ENCODE results near the gene ZNF420. TPM values are rescaled to one million over a fixed set of nuclear protein-coding genes. Genes with fewer than 3 reads are reported as not detected.
"Not testable (repeated sequence)": the region's sequence is repeated elsewhere in the genome, so short reads cannot be mapped to it uniquely, and the experiment has no call there.

The ZNF420 gene
- total and polyA plus RNA-seq, 2 experiments from 2014 or later, result 8.3 to 10.3 TPM

DNA sequence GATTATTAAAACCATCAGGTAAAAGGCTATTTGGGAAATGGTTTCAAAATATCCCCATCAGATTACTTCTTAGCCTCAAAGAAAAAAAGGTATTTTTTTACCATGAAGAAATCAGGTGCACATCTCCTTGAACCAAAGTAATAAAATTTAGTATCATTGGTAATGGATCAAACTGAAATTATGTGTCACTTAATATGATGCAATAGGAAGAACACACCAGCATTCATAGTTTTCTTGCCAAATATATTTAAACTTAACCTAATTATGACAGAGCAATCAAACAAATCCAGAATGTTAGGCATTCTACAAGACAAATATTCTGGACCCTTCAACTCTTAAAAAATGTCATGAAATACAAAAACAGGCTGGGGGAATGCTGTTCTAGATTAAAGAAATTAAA, 4.1 kb upstream of the ZNF420 start:
- peaks cover under 1% of the 10 kb centered on the region for H3K4me1 ChIP-seq (ENCODE audit: low read depth)
- no peak overlapping the region for H3K27ac ChIP-seq
- no peaks in the 10 kb centered on the region for H3K36me3 ChIP-seq
- H3K9me3 ChIP-seq (ENCODE audit: low read depth), result no peaks in the 10 kb centered on the region
- no peak for DNase-seq (ENCODE audit: low read depth in 1 of 2, low spot score in 1 of 2)
- TF ChIP-seq, protein P1, sequence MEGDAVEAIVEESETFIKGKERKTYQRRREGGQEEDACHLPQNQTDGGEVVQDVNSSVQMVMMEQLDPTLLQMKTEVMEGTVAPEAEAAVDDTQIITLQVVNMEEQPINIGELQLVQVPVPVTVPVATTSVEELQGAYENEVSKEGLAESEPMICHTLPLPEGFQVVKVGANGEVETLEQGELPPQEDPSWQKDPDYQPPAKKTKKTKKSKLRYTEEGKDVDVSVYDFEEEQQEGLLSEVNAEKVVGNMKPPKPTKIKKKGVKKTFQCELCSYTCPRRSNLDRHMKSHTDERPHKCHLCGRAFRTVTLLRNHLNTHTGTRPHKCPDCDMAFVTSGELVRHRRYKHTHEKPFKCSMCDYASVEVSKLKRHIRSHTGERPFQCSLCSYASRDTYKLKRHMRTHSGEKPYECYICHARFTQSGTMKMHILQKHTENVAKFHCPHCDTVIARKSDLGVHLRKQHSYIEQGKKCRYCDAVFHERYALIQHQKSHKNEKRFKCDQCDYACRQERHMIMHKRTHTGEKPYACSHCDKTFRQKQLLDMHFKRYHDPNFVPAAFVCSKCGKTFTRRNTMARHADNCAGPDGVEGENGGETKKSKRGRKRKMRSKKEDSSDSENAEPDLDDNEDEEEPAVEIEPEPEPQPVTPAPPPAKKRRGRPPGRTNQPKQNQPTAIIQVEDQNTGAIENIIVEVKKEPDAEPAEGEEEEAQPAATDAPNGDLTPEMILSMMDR (IDR thresholded peaks at IDR 0.05; ENCODE audit: low read depth, low read length), result no peak
- H3K4me3 ChIP-seq, result no peak overlapping the region
- peaks cover 3% of the 10 kb centered on the region for H3K27me3 ChIP-seq

DNA sequence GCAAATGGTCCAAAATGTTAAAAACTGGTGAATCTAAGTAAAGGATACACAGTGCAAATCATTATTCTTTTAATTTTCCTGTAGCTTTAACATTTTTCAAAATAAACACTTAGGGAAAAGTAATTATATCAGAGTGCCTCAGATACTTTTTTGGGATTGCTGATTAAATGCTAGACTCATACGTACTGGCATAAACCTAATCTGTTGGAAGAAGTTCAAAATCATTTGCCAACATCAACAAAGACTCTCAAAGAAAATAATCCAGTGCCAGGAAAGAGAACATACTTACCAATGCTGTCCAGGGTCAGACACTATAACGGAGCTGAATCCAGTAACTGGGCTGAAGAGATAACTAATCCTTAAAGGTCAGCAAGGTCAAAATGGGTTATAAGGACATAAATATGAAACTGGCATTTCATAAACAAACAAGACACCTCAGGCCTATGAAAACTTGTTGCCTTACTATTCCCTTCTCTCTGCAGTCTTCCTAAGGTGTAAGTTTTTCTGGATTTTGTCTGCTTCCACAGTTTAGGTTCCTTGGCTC, 3.3 kb upstream of the ZNF420 start:
- TF ChIP-seq, protein P1 (IDR thresholded peaks at IDR 0.05; ENCODE audit: low read depth, low read length), result no peak
- Histone ChIP-seq H3K27me3 (peaks cover 3% of the 10 kb centered on the region), H3K4me3 (no peak overlapping the region), H3K27ac (no peak overlapping the region), H3K9me3 (ENCODE audit: low read depth) (no peaks in the 10 kb centered on the region), H3K36me3 (no peaks in the 10 kb centered on the region), H3K4me1 (ENCODE audit: low read depth) (peaks cover 4% of the 10 kb centered on the region)
- DNase-seq (ENCODE audit: low read depth in 1 of 2, low spot score in 1 of 2), result no peak

GRCh38 chr19:37076524-37076923, 1.7 kb upstream of the ZNF420 start:
- not testable (repeated sequence) for H3K4me3 ChIP-seq; H3K27me3 ChIP-seq; DNase-seq (ENCODE audit: low read depth in 1 of 2, low spot score in 1 of 2); H3K9me3 ChIP-seq (ENCODE audit: low read depth); H3K36me3 ChIP-seq; H3K27ac ChIP-seq; H3K4me1 ChIP-seq (ENCODE audit: low read depth)

- DNase-seq (ENCODE audit: low read depth in 1 of 2, low spot score in 1 of 2), result no peak
- Histone ChIP-seq H3K9me3 (ENCODE audit: low read depth) (no peaks in the 10 kb centered on the region), H3K4me1 (ENCODE audit: low read depth) (peaks cover 4% of the 10 kb centered on the region), H3K36me3 (no peaks in the 10 kb centered on the region), H3K27ac (peak overlapping the region; percentile 74), H3K27me3 (peaks cover 3% of the 10 kb centered on the region), H3K4me3 (peak overlapping the region; percentile 82)
- TF ChIP-seq, protein P1 (IDR thresholded peaks at IDR 0.05; ENCODE audit: low read depth, low read length), result no peak
Observed at GRCh38 chr19:37077501-37077933, 716 bp upstream of the ZNF420 start.

GRCh38 chr19:37078717-37079032, 442 bp downstream of the ZNF420 start:
- Histone ChIP-seq H3K36me3 (no peaks in the 10 kb centered on the region), H3K4me1 (ENCODE audit: low read depth) (peaks cover 4% of the 10 kb centered on the region), H3K4me3 (peak overlapping the region; percentile 82), H3K27ac (peak overlapping the region; percentile 42), H3K27me3 (peaks cover 3% of the 10 kb centered on the region), H3K9me3 (ENCODE audit: low read depth) (no peaks in the 10 kb centered on the region)
- no peak for DNase-seq (ENCODE audit: low read depth in 1 of 2, low spot score in 1 of 2)
- TF ChIP-seq, protein P1 (IDR thresholded peaks at IDR 0.05; ENCODE audit: low read depth, low read length), result no peak

DNA sequence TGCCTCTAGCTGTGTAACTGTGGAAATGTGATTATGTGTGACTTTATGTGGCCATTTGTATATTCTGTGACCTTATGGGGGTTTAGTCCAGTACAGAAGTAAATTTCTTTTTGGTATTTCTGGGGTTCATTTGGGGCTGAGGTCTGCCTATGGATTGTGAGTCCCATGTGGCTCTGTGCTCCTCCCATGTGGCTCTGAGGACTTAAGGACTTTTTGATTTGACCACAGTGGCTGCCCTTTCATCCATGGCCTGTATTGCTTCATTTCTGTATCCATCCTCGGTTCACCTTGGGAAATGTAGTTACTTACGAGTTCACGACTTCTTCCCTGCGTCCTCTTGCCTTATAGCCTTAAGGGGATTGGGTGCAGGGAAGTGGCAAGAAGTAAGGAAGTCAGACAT, 1.0 kb downstream of the ZNF420 start:
- Histone ChIP-seq H3K4me3 (peak overlapping the region; percentile 82), H3K36me3 (no peaks in the 10 kb centered on the region), H3K27ac (no peak overlapping the region), H3K27me3 (peaks cover 3% of the 10 kb centered on the region), H3K4me1 (ENCODE audit: low read depth) (peaks cover 4% of the 10 kb centered on the region), H3K9me3 (ENCODE audit: low read depth) (no peaks in the 10 kb centered on the region)
- no peak for DNase-seq (ENCODE audit: low read depth in 1 of 2, low spot score in 1 of 2)
- TF ChIP-seq, protein P1 (IDR thresholded peaks at IDR 0.05; ENCODE audit: low read depth, low read length), result no peak
